ENCODE results near the gene H3-3A. TPM values are rescaled to one million over a fixed set of nuclear protein-coding genes. Genes with fewer than 3 reads are reported as not detected.

Gene H3-3A
- total RNA-seq, 1 experiment from 2014 or later = 568 TPM

GRCh38 chr1:226076378-226076777 is 13.9 kb downstream of the H3-3A start:
- no peak for TF ChIP-seq CTCF (IDR thresholded peaks at IDR 0.05; ENCODE audit: unreplicated experiment)
- BruUV-seq (replicated peaks) = no TSS peak
- H3K36me3 Mint-ChIP-seq (ENCODE audit: insufficient read depth, unreplicated experiment) = peaks cover 31% of the 10 kb centered on the region
- no peaks in the 10 kb centered on the region for H3K4me1 Mint-ChIP-seq (ENCODE audit: low read depth, unreplicated experiment)
- H3K9me3 Mint-ChIP-seq (ENCODE audit: low read depth, unreplicated experiment) = no peaks in the 10 kb centered on the region
- H3K4me3 Mint-ChIP-seq (ENCODE audit: low read depth, unreplicated experiment) = no peak overlapping the region
- intact Hi-C loops (cut with micrococcal nuclease; ENCODE audit: unreplicated experiment) = no loop called here
- no peak for DNase-seq
- no peaks in the 10 kb centered on the region for H3K27me3 Mint-ChIP-seq (ENCODE audit: unreplicated experiment)
- H3K27ac Mint-ChIP-seq (ENCODE audit: unreplicated experiment) = no peak overlapping the region
- CTCF ChIA-PET = interaction anchor here (0.6 to 1.9 kb wide), 2 partner anchors 12 to 83 kb away, joined by 3 to 5 read pairs; no protein-coding TSS in a partner anchor

- Mint-ChIP-seq H3K36me3 (ENCODE audit: insufficient read depth, unreplicated experiment) (peaks cover 28% of the 10 kb centered on the region), H3K4me3 (ENCODE audit: low read depth, unreplicated experiment) (no peak overlapping the region), H3K27ac (ENCODE audit: unreplicated experiment) (no peak overlapping the region), H3K4me1 (ENCODE audit: low read depth, unreplicated experiment) (peaks cover 6% of the 10 kb centered on the region), H3K9me3 (ENCODE audit: low read depth, unreplicated experiment) (no peaks in the 10 kb centered on the region), H3K27me3 (ENCODE audit: unreplicated experiment) (no peaks in the 10 kb centered on the region)
- no TSS peak for BruUV-seq (replicated peaks)
- intact Hi-C loops (cut with micrococcal nuclease; ENCODE audit: unreplicated experiment) = no loop called here
- CTCF ChIA-PET = no interaction called here
- TF ChIP-seq CTCF (IDR thresholded peaks at IDR 0.05; ENCODE audit: unreplicated experiment) = no peak
- DNase-seq = no peak
Observed at GRCh38 chr1:226078374-226078773, 15.9 kb downstream of the H3-3A start.

GRCh38 chr1:226082587-226082917 is 20.0 kb downstream of the H3-3A start:
- H3K9me3 Mint-ChIP-seq (ENCODE audit: low read depth, unreplicated experiment) = no peaks in the 10 kb centered on the region

GRCh38 chr1:226082959-226083301 is 20.4 kb downstream of the H3-3A start:
- BruUV-seq (replicated peaks) = no TSS peak
- no peaks in the 10 kb centered on the region for H3K9me3 Mint-ChIP-seq (ENCODE audit: low read depth, unreplicated experiment)
- CTCF ChIA-PET = interaction anchor here (0.8 to 2.7 kb wide), 7 partner anchors 11 to 656 kb away, joined by 3 to 42 read pairs (median 4); partner anchors contain the start of genes ITPKB and PARP1
- peak; percentile 70 for DNase-seq
- H3K36me3 Mint-ChIP-seq (ENCODE audit: insufficient read depth, unreplicated experiment) = peaks cover 21% of the 10 kb centered on the region
- TF ChIP-seq CTCF (IDR thresholded peaks at IDR 0.05; ENCODE audit: unreplicated experiment) = no peak
- H3K27me3 Mint-ChIP-seq (ENCODE audit: unreplicated experiment) = no peaks in the 10 kb centered on the region
- peak overlapping the region; percentile 81 for H3K4me3 Mint-ChIP-seq (ENCODE audit: low read depth, unreplicated experiment)
- peak overlapping the region; percentile 58 for H3K27ac Mint-ChIP-seq (ENCODE audit: unreplicated experiment)
- intact Hi-C loops (cut with micrococcal nuclease; ENCODE audit: unreplicated experiment) = loop anchor here (5.0 kb wide), 1 partner anchor 39 kb away; no protein-coding TSS in a partner anchor
- H3K4me1 Mint-ChIP-seq (ENCODE audit: low read depth, unreplicated experiment) = peaks cover 6% of the 10 kb centered on the region

More at GRCh38 chr1:226082587-226082917, 20.0 kb downstream of the H3-3A start:
- peaks cover 6% of the 10 kb centered on the region for H3K4me1 Mint-ChIP-seq (ENCODE audit: low read depth, unreplicated experiment)
- BruUV-seq (replicated peaks) = no TSS peak
- no peak for TF ChIP-seq CTCF (IDR thresholded peaks at IDR 0.05; ENCODE audit: unreplicated experiment)
- CTCF ChIA-PET = interaction anchor here (1.0 to 2.7 kb wide), 5 partner anchors 11 to 657 kb away, joined by 3 to 42 read pairs (median 4); partner anchors contain the start of gene ITPKB
- H3K27me3 Mint-ChIP-seq (ENCODE audit: unreplicated experiment) = no peaks in the 10 kb centered on the region
- peaks cover 21% of the 10 kb centered on the region for H3K36me3 Mint-ChIP-seq (ENCODE audit: insufficient read depth, unreplicated experiment)
- no peak for DNase-seq
- intact Hi-C loops (cut with micrococcal nuclease; ENCODE audit: unreplicated experiment) = loop anchor here (5.0 kb wide), 1 partner anchor 40 kb away; no protein-coding TSS in a partner anchor
- peak overlapping the region; percentile 18 for H3K27ac Mint-ChIP-seq (ENCODE audit: unreplicated experiment)
- H3K4me3 Mint-ChIP-seq (ENCODE audit: low read depth, unreplicated experiment) = peak overlapping the region; percentile 81

Data from Calu3 (cell line).